Transverse colon (tissue), 3 donors: ENCODE results near the gene RPTOR.

ENCODE experiments used
- EP300 ChIP-seq: sonication (generic); formaldehyde crosslinking; IDR thresholded peaks from one replicate; pipeline ENCODE4 v1.6.1; 2017; ENCODE audit warnings: antibody characterized with exemption, low read depth
- TF ChIP-seq, protein P1 (sequence below), 5 experiments: fragments of 200-600 bp in 3 of 5; fragments of 450-650 bp in 2 of 5; sonication (generic) in 3 of 5; IDR thresholded peaks; 1 replicate in 2 of 5; 2 replicates in 3 of 5; pipeline ENCODE4 v1.5.1; 2016 to 2017; ENCODE audit warnings: antibody characterized with exemption in 5 of 5, inconsistent platforms in 3 of 5, mild to moderate bottlenecking in 2 of 5, moderate library complexity in 1 of 5

DNA sequence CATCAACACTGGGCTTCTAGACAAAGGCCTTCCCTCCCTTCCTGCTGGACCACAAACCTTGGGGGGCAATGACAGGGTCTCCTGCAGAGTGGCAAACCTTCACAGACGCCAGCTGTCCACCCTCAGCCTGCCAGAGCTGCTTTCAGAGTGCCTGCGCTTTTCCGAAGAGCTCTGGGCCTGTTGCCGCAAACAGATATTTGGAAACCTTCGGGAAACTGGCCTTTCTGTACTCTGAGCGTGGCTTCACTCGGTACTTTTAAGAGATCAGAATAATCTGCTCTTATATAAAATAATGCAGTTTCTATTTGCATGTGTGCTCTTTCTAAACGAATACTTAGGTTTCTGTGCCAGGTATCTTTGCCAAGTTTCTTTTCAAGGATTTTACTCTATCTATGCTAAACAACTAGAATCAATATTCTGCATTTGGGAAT is 294.9 kb downstream of the RPTOR start:
- TF ChIP-seq EP300: no peak
- TF ChIP-seq, protein P1, sequence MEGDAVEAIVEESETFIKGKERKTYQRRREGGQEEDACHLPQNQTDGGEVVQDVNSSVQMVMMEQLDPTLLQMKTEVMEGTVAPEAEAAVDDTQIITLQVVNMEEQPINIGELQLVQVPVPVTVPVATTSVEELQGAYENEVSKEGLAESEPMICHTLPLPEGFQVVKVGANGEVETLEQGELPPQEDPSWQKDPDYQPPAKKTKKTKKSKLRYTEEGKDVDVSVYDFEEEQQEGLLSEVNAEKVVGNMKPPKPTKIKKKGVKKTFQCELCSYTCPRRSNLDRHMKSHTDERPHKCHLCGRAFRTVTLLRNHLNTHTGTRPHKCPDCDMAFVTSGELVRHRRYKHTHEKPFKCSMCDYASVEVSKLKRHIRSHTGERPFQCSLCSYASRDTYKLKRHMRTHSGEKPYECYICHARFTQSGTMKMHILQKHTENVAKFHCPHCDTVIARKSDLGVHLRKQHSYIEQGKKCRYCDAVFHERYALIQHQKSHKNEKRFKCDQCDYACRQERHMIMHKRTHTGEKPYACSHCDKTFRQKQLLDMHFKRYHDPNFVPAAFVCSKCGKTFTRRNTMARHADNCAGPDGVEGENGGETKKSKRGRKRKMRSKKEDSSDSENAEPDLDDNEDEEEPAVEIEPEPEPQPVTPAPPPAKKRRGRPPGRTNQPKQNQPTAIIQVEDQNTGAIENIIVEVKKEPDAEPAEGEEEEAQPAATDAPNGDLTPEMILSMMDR (IDR thresholded peaks at IDR 0.05): no peak
